GM18907 (cell line): ENCODE data around the gene CCDC71L.
"Not testable (repeated sequence)": the region's sequence is repeated elsewhere in the genome, so short reads cannot be mapped to it uniquely, and the experiment has no call there.

Experiments
- ATAC-seq: cut with Tn5 transposase; IDR thresholded peaks from one replicate; pipeline ENCODE4 v1.9.1; 2021; ENCODE audit warnings: mild to moderate bottlenecking, moderate library complexity; ENCODE audit not compliant: unreplicated experiment

Gene CCDC71L

GRCh38 chr7:106660862-106661720, at the start of gene CCDC71L:
TSS of gene CCDC71L (minus strand) at chr7:106661158. CDS start at chr7:106660896, 262 bp downstream.
- ATAC-seq: peak; percentile 83

GRCh38 chr7:106709604-106710003, 48.6 kb upstream of the CCDC71L start:
- not testable (repeated sequence) for ATAC-seq

DNA sequence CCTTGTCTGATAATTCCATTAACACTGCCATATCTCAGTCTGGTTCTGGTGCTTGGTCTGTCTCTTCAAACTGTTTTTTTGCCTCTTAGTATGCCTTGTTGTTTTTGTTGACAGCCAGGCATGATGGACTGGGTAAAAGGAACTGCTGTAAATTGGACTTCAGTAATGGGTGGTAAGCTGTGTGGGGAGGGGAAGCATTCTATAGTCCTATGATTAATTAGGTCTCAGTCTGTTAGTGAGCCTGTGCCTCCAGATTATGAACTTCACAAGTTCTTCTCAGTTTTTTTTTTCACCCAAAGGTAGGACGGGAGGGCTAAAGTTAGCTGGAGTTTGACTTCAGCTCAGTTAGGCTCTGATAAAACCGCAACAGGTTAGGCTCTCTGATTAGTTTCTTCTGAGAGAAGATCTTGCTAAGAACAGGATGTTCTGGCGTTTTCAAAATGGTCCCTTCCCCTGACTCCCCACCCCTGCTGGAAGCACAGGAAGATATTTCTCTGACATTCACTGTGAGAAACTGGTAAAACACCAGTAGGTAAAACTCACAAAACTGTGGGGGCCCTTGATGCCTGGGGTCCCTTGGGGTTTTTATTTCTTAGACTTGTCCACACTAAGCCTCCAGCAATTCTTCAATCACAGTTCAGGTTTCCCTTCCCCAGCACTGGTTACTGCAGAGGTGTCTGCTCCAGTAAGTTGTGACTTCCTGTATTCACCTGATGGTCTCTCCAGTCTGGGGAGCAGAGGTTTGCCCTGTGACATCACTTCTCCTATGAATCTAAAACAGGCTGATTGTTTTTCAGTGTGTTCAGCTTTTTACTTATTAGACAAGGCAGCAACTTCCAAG, 43.3 kb upstream of the CCDC71L start:
- ATAC-seq: no peak

DNA sequence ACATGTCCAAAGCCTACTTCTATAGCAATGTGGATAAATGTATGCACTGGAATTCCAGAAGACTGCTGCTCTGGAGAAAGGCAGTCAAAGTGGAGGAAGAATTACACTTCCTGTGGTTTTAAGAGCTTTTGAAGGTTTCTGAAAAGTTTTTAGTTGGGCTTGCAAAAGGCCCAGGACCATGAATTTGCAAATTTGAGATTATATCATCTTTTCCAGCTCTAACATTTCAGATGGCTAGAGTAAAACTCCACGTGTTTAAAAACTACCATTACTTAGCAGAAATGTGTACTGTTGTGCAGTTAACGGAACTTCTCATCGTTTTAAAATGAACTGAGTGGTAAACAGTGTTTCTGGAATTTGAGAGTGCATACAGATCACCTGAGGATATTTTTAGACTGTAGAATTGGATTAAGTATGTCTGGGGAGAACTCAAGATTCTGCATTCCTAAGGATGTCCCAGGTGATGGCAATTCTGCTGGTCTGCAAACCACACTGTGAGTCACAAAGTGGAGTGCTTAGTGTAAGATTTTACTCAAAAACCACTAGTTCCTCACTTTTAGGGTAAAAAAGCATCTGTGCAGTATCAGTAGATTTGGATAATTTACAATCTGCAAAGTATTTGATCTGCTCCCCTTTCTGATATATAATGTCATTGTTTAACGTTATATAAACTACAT, 32.9 kb upstream of the CCDC71L start:
- no peak for ATAC-seq

DNA sequence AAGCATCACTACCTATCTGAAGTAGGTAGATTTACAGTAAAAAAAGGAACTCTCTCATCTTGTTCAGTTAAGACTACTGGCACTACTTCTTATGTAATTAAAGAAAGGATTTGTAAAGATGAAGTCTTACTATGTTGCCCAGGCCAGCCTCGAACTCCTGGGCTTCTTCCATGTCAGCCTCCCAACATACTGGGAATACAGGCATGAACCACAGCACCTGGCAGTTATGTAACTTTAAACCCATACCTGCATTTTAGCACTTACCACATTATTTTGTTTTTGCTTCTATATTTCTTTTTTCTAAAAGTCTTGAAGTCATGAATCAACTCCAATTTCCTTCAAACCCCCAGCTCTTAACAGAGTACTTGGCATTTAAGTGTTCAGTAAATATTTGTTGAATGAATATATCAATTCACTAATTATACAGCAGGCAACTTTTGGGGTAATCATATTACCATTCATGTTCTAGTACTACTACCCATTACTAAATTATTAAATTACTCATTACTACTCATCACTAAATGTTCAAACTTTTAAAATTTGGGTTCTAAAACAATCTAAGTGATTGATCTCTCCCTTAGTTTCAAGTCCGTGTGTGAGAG, 31.6 kb upstream of the CCDC71L start:
- no peak for ATAC-seq

GRCh38 chr7:106688161-106688560, 27.2 kb upstream of the CCDC71L start:
- ATAC-seq: not testable (repeated sequence)

DNA sequence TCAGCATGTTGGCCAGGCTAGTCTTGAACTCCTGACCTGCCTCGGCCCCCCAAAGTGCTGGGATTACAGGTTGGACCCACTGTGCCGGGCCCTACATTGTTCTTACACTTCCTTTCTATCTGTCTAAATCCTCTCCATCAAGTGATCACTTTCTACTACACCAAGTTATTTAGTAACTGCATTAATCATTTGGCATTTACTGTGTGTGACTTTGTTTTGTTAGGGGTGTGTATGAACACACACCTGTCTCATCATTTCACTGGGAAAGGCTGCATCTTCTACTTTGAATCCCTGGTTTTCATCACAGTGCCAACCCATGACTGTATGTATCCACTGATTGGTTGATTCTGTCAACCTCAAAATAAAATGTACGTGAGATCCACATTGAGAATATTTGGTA, 23.0 kb upstream of the CCDC71L start:
- ATAC-seq: no peak

GRCh38 chr7:106681815-106682495, 21.0 kb upstream of the CCDC71L start:
- ATAC-seq: no peak

- peak; percentile 94 for ATAC-seq
Observed at GRCh38 chr7:106679153-106679931, 18.4 kb upstream of the CCDC71L start.

DNA sequence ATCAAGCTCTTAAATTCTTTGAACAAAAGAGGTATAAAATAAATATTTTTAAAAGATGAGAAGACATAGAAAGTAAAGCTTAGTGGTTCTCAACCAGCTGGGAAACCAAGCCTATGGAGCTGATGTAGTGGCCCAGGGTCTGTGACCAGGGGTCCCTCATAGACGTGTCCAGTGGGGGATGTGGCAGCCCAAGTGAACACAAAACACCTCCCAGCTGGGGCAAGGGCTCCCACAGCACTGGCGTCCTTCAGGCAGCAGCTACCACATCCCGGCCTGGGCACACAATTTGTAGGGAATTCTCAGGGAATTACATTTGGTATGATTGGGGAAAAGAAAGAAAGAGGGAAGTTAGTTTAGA, 17.8 kb upstream of the CCDC71L start:
- no peak for ATAC-seq

GRCh38 chr7:106676506-106676905, 15.5 kb upstream of the CCDC71L start:
- ATAC-seq: not testable (repeated sequence)

GRCh38 chr7:106673688-106674087, 12.7 kb upstream of the CCDC71L start:
- ATAC-seq: not testable (repeated sequence)

GRCh38 chr7:106671930-106672329, 11.0 kb upstream of the CCDC71L start:
- not testable (repeated sequence) for ATAC-seq

- ATAC-seq: no peak
Observed at GRCh38 chr7:106671160-106671559, 10.2 kb upstream of the CCDC71L start.

- ATAC-seq: no peak
Observed at GRCh38 chr7:106668861-106669524, 8.0 kb upstream of the CCDC71L start.

DNA sequence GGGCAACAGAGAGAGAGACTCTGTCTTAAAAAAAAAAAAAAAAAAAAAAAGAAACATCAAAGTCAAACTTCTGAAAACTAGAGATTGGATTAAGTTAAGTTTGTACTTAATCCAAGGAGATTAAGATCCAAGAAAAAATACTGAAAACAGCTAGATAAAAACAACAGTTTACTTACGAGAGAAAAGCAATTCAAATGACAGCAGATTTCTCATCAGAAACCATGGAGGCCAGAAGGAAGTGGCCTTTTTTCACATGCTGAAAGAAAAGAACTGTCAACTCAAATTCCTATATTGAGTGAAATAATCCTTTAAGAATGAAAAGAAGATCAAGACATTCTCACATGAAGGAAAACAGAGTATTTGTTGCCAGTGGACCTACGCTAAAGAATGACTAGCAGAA, 5.4 kb upstream of the CCDC71L start:
- no peak for ATAC-seq

DNA sequence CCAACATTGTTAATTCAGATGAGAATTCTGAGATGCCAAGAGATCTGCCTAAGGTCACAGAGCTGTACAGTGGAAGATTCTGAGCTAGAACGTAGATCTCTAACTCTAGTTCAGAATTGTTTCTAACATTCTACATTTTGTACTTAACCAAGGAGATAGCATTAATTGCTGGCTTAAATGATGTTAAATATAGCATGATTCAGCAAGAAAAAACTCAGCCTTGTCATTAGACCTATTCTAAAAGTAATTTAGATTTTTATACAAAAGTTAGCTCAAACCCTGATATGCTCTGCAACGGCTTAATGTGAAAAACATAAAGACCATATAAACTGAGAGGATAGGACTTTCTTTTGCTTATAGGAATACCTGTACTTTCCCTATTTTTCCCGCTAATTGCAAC, 3.4 kb upstream of the CCDC71L start:
- ATAC-seq: no peak

DNA sequence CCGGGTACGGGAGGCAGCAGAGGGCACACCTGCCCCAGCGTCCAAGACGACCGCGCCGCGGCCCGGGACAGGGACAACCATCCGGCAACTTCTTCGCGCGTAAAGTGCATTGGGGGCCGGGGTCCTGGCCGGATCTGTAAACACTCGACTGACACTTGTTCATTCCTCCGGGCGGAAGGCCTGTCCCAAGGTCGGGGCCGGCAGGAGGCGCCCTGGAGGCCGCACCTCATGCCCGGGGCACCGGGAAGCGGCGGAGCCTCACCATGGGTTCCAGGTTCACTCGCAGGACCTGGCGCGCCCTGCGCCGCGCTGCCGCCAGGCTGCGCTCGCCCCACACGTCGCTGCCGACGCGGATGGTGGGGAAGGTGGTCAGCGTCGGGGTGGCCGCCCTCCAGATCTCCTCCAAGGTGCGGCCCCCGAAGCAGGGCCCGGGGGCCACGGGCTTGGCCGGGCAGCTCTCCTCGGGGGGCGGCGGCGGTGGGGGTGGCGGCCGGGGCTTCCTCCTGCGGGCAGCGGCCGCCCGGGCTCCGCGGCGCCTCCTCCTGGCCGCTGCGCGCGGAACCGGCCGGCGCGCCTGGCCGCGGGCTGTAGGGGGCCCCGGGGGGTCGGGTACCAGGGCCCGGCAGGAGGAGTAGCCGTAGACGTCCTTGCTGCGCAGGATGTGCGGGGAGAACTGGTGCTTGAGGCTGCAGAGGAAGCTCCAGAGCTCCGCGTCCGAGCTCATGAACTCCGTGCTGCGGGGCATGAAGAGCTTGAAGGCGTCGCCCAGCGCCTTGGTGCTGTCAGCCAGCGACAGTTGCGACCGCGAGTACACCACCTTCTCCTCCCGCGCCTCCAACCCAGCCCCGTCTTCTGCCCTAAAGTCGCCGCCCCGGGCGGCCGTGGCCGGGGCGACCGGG, 746 bp downstream of the CCDC71L start:
- peak; percentile 67 for ATAC-seq
